ENCODE data around the gene IRX5.

The IRX5 gene

DNA sequence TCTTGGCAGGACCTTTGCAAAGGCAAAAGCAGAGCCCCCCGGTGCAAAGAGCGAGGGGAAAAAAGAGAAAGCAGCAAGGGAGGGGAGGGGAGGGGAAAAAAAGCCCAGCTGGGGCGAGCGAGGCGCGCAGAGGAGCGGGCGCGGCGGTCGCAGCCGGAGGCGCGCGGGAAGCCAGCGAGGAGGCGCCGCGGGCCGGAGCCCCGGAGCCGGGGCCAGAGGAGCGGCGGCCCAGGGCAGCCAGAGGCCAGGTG lies 129 bp downstream of the IRX5 start:
- DNase-seq (ENCODE audit: low read depth in 2 of 2) = no peak

DNA sequence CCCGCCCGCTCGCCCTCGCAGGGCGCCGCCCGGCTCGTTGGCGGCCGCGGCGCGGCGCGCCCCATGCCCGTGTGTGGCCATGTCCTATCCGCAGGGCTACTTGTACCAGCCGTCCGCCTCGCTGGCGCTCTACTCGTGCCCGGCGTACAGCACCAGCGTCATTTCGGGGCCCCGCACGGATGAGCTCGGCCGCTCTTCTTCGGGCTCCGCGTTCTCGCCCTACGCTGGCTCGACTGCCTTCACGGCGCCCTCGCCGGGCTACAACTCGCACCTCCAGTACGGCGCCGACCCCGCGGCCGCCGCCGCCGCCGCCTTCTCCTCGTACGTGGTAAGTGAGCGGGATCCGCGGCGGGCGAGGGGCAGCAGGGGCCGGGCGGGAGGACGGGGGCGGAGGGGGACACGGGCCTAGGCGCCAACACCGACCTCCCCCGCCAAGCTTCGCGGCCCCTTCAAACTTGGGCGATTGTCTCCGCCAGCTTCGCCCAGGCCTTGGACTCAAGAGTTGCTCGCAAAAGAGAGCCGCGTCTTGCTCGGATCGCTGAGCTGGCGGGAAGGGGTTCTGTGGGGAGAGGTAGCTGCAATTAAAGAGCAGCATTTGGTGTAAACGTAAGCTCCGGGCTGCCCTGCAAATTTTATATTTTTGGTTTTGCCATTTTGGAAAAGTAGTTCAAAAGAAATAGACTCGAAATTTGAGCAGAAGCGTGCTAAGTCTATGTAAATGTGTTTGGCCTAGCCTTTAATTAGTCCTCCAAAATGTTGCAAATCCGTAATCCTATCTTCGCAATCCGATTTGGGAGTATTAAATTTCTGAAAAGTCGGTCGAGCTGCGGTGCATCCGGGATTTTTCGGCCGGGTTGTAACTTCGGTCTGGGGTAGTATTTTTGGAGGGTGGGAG lies 702 bp downstream of the IRX5 start:
- DNase-seq (ENCODE audit: low read depth in 2 of 2) = no peak

DNA sequence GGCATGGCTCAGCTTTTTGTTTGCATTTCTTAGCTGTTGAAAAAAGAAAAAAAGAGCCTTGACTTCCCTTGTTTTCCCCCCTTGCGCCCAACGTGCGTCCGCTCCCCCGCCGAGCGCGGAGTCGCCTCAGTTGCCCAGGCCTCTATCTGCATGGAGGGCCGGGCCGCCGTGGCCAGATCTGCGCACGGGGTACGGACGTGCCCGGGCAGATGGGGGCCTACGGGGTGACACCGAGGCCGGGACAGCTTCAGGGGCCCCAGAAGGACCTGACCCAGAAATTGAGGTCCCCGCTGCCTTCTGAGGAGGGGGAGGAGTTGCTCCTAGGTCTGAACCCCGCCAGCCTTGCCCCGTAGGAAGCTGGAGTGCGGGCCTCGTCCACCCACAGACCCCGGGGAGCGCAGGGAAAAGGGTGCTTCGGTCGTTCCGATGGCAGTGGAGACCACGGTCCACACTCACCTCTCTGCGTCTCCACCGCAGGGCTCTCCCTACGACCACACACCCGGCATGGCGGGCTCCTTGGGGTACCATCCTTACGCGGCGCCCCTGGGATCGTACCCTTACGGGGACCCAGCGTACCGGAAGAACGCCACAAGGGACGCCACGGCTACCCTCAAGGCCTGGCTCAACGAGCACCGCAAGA lies 1.5 kb downstream of the IRX5 start:
- DNase-seq (ENCODE audit: low read depth in 2 of 2) = no peak

DNA sequence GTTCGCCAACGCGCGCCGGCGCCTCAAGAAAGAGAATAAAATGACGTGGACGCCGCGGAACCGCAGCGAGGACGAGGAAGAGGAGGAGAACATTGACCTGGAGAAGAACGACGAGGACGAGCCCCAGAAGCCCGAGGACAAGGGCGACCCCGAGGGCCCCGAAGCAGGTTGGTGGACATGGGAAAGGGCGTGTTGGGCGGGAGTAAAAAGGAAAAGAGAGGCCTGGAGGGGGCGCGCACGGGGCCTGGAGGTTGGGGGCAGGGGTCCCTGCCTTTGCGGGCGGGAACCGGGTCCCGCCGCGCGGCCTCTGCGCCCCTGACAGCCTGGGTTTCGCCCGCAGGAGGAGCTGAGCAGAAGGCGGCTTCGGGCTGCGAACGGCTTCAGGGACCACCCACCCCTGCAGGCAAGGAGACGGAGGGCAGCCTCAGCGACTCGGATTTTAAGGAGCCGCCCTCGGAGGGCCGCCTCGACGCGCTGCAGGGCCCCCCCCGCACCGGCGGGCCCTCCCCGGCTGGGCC lies 2.1 kb downstream of the IRX5 start:
- DNase-seq (ENCODE audit: low read depth in 2 of 2) = no peak

DNA sequence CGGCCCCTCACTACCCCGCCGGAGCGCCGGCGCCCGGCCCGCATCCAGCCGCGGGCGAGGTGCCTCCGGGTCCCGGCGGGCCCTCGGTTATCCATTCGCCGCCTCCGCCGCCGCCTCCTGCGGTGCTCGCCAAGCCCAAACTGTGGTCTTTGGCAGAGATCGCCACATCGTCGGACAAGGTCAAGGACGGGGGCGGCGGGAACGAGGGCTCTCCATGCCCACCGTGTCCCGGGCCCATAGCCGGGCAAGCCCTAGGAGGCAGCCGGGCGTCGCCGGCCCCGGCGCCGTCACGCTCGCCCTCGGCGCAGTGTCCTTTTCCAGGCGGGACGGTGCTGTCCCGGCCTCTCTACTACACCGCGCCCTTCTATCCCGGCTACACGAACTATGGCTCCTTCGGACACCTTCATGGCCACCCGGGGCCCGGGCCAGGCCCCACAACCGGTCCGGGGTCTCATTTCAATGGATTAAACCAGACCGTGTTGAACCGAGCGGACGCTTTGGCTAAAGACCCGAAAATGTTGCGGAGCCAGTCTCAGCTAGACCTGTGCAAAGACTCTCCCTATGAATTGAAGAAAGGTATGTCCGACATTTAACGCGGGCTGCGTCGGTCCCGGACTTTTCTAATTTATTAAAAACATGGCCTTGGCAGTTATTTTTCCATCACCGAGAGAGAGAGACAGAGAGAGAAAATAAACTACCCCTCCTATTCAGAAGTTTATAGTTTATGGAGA lies 2.8 kb downstream of the IRX5 start:
- no peak for DNase-seq (ENCODE audit: low read depth in 2 of 2)

DNA sequence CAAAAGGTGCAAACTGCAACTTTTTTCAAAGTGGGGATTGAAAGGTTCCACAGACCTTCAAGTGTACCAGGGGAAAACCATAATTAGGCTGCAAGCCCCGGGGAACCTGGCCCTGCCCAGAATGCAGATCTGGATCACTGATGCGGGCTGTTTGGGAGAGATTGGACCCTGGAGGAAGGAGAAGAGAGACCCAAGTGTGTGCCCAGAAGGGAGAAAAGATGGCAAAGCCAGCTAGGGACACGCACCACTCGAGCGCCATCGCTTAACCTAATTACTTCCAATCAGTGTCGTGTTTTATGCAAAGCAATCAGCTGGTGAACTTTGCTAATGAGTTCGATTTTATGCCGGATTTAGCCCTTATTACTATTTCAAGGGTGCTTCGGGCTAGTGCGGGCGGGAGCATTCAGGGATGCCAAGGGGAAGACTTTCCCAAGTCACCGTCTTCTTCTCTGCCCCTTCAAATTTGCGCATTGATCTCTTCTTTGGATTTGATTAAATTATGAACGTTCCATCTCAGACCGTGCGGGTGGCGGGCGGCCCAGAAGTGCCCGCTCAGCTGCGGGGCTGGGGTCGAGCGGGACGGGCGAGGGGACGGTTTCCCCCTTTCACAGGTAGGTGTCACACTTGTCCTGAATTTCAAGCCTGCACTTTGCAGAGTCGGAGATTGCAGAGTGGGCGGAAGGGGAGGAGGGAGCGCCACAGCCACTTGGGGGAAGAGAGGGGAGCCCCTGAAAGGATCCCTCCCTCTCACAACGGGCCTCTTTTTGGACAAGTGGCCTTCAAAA lies 4.0 kb downstream of the IRX5 start:
- no peak for DNase-seq (ENCODE audit: low read depth in 2 of 2)

DNA sequence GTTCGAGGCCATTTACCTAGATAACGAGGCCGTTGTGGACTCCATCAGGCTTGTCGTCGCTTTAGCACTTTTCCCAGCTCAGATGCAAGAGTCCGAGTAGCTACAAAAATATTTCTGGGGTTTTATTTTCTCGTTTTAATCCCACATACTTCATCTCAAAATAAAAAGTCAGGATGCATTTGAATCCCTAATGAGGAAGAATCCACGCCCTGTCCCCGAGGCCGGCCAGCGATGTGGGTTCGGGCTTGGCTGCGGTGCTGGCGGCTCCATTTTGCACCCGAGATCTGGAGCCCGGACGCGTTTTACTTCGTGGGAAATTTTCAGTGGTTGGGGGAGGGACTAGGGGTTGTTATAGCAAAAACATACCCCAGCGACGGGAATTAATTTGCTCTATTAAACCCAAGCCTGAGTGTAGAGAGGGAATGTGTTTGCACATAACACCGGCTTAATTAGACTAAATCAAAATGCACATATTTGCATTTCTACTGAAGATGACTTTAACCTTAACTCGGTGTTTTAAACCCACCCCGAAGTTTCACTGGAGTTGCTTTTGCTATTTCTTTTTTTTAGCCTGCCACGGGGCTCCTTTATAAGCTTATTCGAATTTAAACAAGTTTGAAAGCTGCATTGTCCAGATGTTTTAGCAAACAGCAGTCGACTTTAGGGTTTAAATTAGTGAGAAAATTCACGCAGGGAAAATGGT lies 4.8 kb downstream of the IRX5 start:
- no peak for DNase-seq (ENCODE audit: low read depth in 2 of 2)

DNA sequence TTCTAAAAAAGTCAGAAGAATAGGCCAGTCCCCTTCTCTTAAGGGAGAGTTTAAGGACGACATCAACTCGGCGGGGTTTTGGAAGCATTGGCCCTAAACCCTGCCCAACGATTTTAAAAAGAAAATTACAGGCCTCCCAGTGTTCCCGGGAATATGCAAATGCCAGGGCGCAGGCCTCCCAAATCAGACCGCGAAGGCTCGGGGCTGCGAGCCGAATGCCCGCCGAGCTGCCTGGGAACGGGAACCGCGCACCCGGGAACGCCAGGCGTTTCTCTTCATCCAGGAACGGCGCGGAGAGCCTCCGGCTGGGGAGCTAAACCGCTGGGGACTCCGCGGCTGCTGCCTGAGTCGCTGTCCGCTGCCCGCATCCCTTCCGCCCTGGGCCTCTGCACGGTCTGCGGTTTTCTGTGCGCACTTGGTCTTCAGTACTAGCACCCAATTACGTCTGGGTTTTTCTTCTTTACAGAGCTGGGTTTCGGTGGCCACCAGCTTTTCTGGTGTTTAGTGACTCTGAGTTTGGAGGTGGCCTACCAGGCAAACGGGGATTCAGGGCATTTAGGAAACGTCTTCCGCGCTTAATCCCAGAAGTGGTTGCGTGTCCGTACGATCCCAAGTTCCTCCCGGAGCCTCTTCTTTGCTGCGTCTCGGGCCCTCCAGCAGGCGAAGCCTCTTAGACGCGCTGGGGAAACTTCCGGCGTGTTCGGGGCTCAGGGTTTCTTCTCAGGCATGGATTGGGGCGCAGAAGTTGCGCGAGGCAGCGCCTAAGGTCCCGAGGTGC lies 5.7 kb downstream of the IRX5 start:
- DNase-seq (ENCODE audit: low read depth in 2 of 2) = no peak

DNA sequence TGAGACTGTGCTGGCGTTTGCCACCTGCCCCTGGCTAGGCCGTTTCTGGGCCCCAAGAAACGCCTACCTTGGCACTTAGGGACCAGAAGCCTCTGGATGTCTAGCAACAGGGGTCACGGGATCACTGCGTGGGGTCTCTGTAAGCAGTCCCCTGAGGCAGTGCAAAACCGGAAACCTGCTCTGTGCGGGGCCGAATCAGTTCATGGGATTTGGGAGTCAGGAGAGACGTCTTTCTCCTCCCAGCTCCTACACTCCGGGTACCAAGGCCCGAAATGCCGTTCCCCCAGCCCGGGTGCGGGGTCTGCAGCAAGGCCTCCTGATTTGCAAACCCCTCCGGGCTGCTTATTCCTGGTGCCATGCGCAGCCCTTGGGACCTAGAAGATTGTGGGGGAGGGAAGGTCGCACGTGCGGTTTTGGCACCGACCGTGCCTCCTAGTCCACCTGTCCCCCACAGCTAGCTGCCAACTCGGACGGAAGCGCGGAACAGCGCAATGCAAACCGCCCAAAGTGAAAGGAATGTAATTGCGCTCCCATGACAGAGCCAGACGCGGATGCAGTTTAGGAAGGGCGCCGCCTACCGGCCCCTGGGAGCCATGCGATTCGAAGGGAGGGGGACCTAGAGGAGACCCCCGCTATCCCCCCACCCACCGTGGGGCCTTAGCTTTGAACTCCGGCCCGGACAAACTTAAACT lies 6.5 kb downstream of the IRX5 start:
- no peak for DNase-seq (ENCODE audit: low read depth in 2 of 2)

DNA sequence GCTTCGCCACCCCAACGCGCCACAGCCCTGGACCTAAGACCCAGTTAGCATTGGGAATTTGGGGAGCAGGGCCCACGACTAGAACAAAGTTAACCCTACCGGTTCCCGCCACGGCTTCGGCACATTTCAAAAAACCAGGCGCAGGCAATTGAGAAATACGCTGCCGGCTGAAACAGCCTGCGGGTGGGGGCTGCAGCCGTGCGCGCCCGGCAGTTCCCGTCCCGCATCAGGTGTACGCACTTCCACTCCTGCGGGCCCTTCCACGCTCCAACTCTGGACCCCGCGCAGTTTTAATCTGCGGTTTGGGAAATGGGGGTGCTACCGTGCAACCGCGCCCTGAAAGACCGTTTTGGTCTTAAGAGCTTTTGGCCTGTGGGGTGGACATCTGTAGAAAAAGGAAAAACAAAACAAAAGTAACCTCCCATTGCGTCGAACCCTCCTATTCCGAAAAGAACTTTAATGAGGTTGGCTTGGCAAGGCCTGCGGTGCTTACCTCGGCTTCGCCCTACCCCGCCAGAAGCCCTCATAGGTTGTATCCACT lies 7.1 kb downstream of the IRX5 start:
- no peak for DNase-seq (ENCODE audit: low read depth in 2 of 2)

DNA sequence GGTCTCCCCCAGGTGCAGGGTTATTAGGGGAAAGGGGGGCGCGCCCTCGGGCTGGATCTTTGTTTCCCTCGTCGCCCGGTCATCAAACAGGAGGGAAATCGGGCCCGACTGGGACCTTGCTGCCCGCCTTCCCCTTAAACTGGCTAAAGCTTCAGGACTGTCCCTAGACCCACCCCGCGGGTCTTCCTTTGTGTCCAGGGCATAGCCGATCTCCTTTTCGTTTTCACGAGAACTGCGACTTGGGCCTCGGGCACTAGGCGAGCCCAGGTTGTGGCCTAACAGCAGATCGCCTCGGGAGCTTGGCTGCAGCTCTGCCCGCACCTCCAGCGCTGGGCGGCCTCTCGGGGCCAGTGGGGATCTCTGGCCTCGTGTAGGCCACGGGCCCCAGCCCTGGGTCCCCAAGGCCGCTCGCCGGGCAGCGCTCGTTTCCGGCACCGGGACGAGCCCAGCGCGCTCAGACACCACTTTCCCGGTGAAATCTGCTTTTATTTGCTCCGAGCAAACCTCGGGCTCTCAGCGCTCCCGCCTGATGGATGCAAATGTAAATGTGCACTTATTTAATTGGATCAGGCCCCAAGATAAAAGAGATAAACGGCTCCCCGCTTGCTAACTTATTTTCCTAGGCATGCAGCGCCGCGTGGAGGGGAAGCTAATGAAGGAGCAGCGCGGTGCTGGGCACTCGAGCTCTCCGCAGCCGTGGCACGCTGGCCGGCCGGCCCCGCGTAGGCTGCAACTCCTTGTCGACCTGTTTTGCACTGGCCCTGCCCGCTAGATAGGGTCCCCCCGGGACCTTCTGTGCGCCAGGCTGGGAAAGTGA lies 7.8 kb downstream of the IRX5 start:
- DNase-seq (ENCODE audit: low read depth in 2 of 2) = no peak

DNA sequence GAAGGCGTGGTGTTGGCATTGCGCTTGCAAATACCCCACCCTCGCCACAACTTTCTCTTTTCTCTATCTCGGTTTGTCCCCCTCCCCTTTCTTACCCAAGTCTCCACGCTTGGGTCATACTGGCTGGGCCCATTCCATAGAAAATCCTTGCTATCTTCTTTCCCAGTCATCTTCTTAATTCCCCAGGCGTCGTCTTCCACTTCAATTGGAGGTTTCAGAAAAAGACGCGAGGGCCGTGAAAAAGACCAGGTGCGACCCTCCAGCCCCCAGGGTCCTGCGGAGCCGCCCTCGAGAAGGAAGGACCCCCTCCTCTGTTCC lies 8.3 kb downstream of the IRX5 start:
- no peak for DNase-seq (ENCODE audit: low read depth in 2 of 2)

DNA sequence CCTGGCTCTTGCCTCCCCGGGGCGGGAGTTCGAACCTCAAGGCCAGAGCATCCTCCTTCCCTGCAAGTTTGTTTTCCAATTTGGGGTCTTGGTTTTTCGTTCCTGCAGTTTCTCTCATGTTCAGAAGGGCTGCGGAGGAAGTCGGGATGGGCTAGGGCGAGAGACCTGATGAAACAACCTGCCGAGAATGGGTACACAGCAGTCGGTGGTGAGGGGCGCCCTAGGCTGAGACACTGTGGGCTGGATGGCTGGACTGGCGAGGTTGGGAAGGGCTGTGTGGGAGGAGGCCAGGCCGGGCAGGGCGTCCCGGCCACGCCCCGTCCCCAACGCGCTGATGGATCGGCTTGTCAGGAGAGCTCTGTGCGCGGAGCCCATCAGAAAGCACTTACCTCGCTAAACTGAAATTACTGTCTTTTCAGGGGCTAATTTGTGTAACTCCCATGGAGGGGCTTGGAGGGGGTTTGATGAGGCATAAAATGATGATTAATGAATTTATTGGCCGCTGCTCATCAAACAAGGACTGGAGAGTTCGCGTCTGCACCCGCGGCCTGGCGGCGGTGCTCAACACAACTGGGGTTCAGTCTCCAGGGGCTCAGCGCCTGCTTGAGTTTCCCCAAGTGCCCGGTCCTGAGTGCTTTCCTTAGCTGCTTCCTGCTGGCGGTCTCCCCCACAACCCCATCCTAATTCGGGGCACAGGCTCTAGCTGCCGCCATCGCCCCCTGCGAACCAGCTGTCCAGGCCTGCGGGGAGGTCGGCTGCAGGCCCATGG lies 9.0 kb downstream of the IRX5 start:
- no peak for DNase-seq (ENCODE audit: low read depth in 2 of 2)

DNA sequence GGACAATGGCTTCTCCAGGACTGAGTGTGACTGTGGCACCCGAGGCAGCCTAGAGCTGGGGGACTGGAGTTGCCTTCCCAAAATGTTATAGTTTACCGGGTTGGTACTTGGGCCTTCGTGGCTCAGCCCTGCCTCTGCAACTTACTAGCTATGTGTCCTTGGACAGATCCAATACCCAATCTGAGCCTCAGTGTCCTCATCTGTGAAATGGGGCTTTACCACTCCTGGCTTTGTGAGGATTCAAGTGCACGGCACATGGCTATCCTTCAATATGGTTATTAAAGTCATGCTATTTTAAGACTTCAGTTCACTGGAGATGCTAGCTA lies 9.6 kb downstream of the IRX5 start:
- DNase-seq (ENCODE audit: low read depth in 2 of 2) = no peak

DNA sequence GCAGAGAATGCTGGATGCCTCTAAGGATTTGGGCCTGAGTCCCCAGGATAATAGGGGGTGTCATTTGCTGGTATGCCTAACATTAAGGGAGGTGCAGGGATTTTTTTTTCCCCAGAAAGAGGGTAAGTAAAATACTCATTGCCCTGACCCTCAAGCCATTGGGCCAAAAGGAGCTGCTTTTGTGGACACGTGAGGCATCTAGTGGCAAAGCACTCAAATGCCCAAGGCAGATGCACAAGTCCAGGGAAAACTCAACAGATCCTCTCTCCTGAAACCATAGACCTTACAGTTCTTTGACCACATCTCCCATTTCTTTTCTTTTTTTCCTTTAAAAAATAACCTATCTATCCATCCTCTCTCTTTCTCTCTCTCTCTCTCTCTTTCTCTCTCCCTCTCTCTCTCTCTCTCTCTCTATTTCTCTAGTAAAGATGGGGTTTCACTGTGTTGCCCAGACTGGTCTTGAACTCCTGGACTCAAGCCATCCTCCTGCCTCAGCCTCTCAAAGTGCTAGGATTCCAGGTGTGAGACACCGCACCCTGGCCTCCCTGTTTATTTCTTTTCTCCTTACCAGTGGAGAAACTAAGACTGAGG lies 11.8 kb downstream of the IRX5 start:
- DNase-seq (ENCODE audit: low read depth in 2 of 2) = no peak

DNA sequence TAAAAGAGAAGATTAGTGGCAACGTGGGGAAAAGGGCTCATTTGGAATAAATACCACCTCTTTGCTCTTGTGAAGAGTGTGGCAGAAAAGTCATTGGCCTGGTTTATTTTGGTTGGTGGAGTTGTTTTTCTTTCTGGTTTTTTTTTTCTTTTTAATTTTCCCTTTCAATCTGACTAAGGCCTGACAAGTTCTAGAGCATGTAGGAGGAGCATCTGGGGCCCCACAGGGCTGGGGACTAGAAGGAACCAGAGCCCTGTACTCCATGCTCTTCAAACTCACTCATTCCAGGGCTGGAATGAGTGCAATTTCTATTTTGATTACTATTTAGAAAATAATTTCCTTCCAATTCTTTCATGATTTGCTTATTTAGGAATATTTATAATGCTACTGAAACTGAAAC lies 13.3 kb downstream of the IRX5 start:
- no peak for DNase-seq (ENCODE audit: low read depth in 2 of 2)

DNA sequence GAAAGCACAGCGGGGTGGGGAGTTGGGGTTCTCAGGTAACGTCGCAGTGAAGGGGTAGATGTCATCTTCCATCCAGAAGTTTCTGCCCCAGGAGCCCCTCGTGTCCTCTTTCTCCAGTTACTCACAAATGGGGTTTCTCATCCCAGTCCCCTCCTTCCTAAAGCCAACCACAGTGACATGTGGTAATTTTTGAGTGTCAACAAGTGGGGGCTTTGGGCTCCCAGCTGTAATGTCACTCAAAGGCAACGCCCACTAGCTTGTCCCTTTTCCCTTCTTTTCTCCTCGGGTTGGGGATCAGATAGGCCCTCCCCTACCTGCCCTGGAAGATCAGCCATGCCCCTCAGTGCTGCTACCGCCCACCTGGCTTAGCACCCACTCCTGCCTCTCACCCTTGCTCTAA lies 14.4 kb downstream of the IRX5 start:
- no peak for DNase-seq (ENCODE audit: low read depth in 2 of 2)

DNA sequence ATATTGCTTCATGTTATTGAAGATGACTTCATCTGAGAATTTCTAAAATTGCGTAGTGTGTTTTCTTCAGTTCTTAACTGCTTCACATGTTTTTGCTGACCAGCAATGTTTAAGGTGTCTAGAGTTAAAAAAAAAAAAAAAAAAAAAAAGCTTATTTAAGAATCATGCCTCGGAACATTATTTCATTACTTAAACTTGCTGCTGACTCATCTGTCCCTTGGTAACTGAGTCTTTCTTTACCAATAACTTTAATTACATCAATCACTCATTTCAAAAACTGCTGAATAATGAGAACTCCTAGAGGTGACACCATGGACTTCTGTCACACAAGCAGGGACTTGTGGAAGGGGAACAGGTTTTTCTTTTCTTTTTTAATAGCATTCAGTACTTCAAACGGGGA lies 16.2 kb downstream of the IRX5 start:
- DNase-seq (ENCODE audit: low read depth in 2 of 2) = no peak
